ENCODE data around the gene NAV2.

Gene NAV2

DNA sequence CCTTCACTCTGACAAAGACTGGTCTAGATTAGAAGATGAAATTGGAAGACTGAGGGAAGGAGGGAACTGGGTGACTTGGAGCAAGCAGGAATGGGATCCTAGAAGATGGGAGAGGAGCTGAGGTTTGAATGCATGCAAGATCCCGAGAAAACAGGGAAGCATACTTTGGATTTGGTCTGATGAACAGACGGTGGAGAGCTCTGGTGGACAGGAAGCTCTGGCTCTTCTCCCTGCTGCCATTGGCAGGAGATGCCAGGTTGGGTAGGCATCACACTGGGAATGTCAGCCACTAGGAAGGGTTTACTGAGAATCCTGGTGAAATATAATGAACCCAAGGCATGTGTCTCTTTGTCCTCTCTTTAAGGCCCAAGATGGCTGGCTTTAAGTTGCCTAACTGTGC, 16.5 kb downstream of the NAV2 start:
- no peak for ATAC-seq

DNA sequence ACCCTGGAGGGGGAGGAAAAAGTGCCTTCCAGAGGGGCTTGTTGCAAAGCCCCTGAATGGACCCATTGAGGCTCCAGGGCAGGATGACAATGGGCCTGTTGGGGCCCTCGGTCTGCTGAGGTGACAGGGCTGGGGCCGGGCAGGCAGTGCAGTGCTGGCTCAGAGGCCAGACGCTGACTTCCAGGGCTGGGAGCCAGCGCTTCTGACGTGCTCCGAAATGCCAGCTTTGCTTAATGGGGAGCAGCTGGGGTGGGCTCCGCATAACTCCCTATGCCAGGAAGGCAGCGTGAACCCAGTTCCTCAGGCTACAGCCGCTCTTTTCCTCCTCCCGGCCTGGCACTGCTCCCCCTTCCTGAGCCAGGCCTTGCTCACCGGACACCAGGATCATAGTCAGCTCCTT, 17.7 kb downstream of the NAV2 start:
- ATAC-seq: peak; percentile 64
- TF ChIP-seq TCF4 (CRISPR knock-in tag; IDR thresholded peaks at IDR 0.05; ENCODE audit: borderline replicate concordance) (peak; percentile 54; the same call in 1 of the 2 replicates), ZFP30 (CRISPR knock-in tag; IDR thresholded peaks at IDR 0.05) (no peak), ZFP3 (CRISPR knock-in tag; IDR thresholded peaks at IDR 0.05) (no peak), ZNF565 (CRISPR knock-in tag; conservative IDR thresholded peaks at IDR 0.05; ENCODE audit: low read depth) (0 out of 2 replicates have a peak, but pooled peaks have one; percentile 14), GLIS3 (CRISPR knock-in tag; IDR thresholded peaks at IDR 0.05) (no peak), ZNF70 (CRISPR knock-in tag; IDR thresholded peaks at IDR 0.05) (peak; percentile 49; the same call in 1 of the 2 replicates), ZNF8 (CRISPR knock-in tag; IDR thresholded peaks at IDR 0.05) (no peak), ISL1 (CRISPR knock-in tag; IDR thresholded peaks at IDR 0.05) (0 out of 2 replicates have a peak, but pooled peaks have one; percentile 20), TOX (CRISPR knock-in tag; IDR thresholded peaks at IDR 0.05; ENCODE audit: borderline replicate concordance) (no peak), SNAI2 (CRISPR knock-in tag; IDR thresholded peaks at IDR 0.05) (0 out of 2 replicates have a peak, but pooled peaks have one; percentile 53), POU6F1 (CRISPR knock-in tag; IDR thresholded peaks at IDR 0.05; ENCODE audit: borderline replicate concordance, low read depth) (no peak), ZC3H10 (CRISPR knock-in tag; IDR thresholded peaks at IDR 0.05) (no peak)
- TF ChIP-seq, protein P1, sequence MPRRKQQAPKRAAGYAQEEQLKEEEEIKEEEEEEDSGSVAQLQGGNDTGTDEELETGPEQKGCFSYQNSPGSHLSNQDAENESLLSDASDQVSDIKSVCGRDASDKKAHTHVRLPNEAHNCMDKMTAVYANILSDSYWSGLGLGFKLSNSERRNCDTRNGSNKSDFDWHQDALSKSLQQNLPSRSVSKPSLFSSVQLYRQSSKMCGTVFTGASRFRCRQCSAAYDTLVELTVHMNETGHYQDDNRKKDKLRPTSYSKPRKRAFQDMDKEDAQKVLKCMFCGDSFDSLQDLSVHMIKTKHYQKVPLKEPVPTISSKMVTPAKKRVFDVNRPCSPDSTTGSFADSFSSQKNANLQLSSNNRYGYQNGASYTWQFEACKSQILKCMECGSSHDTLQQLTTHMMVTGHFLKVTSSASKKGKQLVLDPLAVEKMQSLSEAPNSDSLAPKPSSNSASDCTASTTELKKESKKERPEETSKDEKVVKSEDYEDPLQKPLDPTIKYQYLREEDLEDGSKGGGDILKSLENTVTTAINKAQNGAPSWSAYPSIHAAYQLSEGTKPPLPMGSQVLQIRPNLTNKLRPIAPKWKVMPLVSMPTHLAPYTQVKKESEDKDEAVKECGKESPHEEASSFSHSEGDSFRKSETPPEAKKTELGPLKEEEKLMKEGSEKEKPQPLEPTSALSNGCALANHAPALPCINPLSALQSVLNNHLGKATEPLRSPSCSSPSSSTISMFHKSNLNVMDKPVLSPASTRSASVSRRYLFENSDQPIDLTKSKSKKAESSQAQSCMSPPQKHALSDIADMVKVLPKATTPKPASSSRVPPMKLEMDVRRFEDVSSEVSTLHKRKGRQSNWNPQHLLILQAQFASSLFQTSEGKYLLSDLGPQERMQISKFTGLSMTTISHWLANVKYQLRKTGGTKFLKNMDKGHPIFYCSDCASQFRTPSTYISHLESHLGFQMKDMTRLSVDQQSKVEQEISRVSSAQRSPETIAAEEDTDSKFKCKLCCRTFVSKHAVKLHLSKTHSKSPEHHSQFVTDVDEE (CRISPR knock-in tag; IDR thresholded peaks at IDR 0.05): peak; percentile 91; the same call in 1 of the 2 replicates

More for the DNA sequence above, 16.5 kb downstream of the NAV2 start:
- TF ChIP-seq ZC3H10 (CRISPR knock-in tag; IDR thresholded peaks at IDR 0.05) (no peak), TOX (CRISPR knock-in tag; IDR thresholded peaks at IDR 0.05; ENCODE audit: borderline replicate concordance) (no peak), ISL1 (CRISPR knock-in tag; IDR thresholded peaks at IDR 0.05) (no peak), GLIS3 (CRISPR knock-in tag; IDR thresholded peaks at IDR 0.05) (no peak), OSR1 (CRISPR knock-in tag; IDR thresholded peaks at IDR 0.05) (no peak), POU6F1 (CRISPR knock-in tag; IDR thresholded peaks at IDR 0.05; ENCODE audit: borderline replicate concordance, low read depth) (no peak), CSDC2 (CRISPR knock-in tag; IDR thresholded peaks at IDR 0.05) (no peak), ZNF8 (CRISPR knock-in tag; IDR thresholded peaks at IDR 0.05) (no peak), ZNF565 (CRISPR knock-in tag; conservative IDR thresholded peaks at IDR 0.05; ENCODE audit: low read depth) (no peak), BACH2 (CRISPR knock-in tag; IDR thresholded peaks at IDR 0.05; ENCODE audit: borderline replicate concordance) (no peak), ZNF70 (CRISPR knock-in tag; IDR thresholded peaks at IDR 0.05) (no peak), TCF4 (CRISPR knock-in tag; IDR thresholded peaks at IDR 0.05; ENCODE audit: borderline replicate concordance) (no peak), RARB (CRISPR knock-in tag; IDR thresholded peaks at IDR 0.05) (no peak)
- TF ChIP-seq, protein P2, sequence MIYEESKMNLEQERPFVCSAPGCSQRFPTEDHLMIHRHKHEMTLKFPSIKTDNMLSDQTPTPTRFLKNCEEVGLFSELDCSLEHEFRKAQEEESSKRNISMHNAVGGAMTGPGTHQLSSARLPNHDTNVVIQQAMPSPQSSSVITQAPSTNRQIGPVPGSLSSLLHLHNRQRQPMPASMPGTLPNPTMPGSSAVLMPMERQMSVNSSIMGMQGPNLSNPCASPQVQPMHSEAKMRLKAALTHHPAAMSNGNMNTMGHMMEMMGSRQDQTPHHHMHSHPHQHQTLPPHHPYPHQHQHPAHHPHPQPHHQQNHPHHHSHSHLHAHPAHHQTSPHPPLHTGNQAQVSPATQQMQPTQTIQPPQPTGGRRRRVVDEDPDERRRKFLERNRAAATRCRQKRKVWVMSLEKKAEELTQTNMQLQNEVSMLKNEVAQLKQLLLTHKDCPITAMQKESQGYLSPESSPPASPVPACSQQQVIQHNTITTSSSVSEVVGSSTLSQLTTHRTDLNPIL (CRISPR knock-in tag; IDR thresholded peaks at IDR 0.05; ENCODE audit: low read depth): no peak
- TF ChIP-seq, protein P3, sequence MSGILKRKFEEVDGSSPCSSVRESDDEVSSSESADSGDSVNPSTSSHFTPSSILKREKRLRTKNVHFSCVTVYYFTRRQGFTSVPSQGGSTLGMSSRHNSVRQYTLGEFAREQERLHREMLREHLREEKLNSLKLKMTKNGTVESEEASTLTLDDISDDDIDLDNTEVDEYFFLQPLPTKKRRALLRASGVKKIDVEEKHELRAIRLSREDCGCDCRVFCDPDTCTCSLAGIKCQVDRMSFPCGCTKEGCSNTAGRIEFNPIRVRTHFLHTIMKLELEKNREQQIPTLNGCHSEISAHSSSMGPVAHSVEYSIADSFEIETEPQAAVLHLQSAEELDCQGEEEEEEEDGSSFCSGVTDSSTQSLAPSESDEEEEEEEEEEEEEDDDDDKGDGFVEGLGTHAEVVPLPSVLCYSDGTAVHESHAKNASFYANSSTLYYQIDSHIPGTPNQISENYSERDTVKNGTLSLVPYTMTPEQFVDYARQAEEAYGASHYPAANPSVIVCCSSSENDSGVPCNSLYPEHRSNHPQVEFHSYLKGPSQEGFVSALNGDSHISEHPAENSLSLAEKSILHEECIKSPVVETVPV (CRISPR knock-in tag; IDR thresholded peaks at IDR 0.05): no peak
- TF ChIP-seq, protein P4, sequence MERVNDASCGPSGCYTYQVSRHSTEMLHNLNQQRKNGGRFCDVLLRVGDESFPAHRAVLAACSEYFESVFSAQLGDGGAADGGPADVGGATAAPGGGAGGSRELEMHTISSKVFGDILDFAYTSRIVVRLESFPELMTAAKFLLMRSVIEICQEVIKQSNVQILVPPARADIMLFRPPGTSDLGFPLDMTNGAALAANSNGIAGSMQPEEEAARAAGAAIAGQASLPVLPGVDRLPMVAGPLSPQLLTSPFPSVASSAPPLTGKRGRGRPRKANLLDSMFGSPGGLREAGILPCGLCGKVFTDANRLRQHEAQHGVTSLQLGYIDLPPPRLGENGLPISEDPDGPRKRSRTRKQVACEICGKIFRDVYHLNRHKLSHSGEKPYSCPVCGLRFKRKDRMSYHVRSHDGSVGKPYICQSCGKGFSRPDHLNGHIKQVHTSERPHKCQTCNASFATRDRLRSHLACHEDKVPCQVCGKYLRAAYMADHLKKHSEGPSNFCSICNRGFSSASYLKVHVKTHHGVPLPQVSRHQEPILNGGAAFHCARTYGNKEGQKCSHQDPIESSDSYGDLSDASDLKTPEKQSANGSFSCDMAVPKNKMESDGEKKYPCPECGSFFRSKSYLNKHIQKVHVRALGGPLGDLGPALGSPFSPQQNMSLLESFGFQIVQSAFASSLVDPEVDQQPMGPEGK (CRISPR knock-in tag; IDR thresholded peaks at IDR 0.05; ENCODE audit: borderline replicate concordance): no peak
- TF ChIP-seq, protein P1 (CRISPR knock-in tag; IDR thresholded peaks at IDR 0.05): no peak

Measured in SK-N-SH treated with all-trans-retinoic acid at 6 μM for 48 hours (cell line).